Keratinocyte (primary cell): ENCODE results near the gene TNRC6A. TPM values are rescaled to one million over a fixed set of nuclear protein-coding genes. Genes with fewer than 3 reads are reported as not detected.

Experiments used
- DNase-seq: peaks from one replicate; pipeline ENCODE4 v3.0.0-alpha.2; 2011; ENCODE audit warnings: low read depth, missing footprints, low spot score
- FAIRE-seq: peaks from 2 replicates; lab custom pipeline; 2011; peaks lifted over from hg19 to GRCh38; lab: Jason Lieb, UNC
- H2AFZ ChIP-seq: 2 replicates; pipeline ENCODE4 v1.6.0; 2012; ENCODE audit warnings: low read length, control low read depth, inconsistent platforms; ENCODE audit not compliant: control insufficient read depth
- H3K27ac ChIP-seq: 2 replicates; pipeline ENCODE4 v1.5.1; 2011; ENCODE audit warnings: low read length; ENCODE audit not compliant: control insufficient read depth, insufficient read depth
- H3K27me3 ChIP-seq: 3 replicates; pipeline ENCODE4 v1.6.0; 2011; ENCODE audit warnings: low read length; ENCODE audit not compliant: control insufficient read depth, insufficient read depth; ENCODE audit errors: extremely low read depth
- H3K36me3 ChIP-seq, 2 experiments: 2 replicates in 1 of 2; 3 replicates in 1 of 2; pipeline ENCODE4 v1.5.1; 2011; ENCODE audit warnings: low read length in 2 of 2, mild to moderate bottlenecking in 1 of 2; ENCODE audit not compliant: control insufficient read depth in 2 of 2, insufficient read depth in 2 of 2; ENCODE audit errors: extremely low read depth in 1 of 2
- H3K4me1 ChIP-seq: 3 replicates; pipeline ENCODE4 v1.5.1; 2011; ENCODE audit warnings: low read length; ENCODE audit not compliant: control insufficient read depth, insufficient read depth; ENCODE audit errors: extremely low read depth
- H3K4me2 ChIP-seq: 3 replicates; pipeline ENCODE4 v1.6.0; 2011; ENCODE audit warnings: low read depth, low read length; ENCODE audit not compliant: control insufficient read depth, insufficient read depth; ENCODE audit errors: extremely low read depth
- H3K4me3 ChIP-seq, 3 experiments: fragments of 200-600 bp in 1 of 3; sonication (generic) in 1 of 3; 2 replicates in 2 of 3; 3 replicates in 1 of 3; pipeline ENCODE4 v1.5.1; 2011 to 2016; ENCODE audit warnings: low read length in 3 of 3, mild to moderate bottlenecking in 3 of 3, control low read depth in 2 of 3, inconsistent platforms in 1 of 3, low read depth in 1 of 3, mixed read lengths in 1 of 3, mixed run types in 1 of 3, moderate library complexity in 1 of 3; ENCODE audit not compliant: control insufficient read depth in 2 of 3, insufficient read depth in 2 of 3; ENCODE audit errors: extremely low read depth in 1 of 3
- H3K79me2 ChIP-seq: 2 replicates; pipeline ENCODE4 v1.6.0; 2012; ENCODE audit warnings: low read length; ENCODE audit not compliant: control insufficient read depth, insufficient read depth
- H3K9ac ChIP-seq: 3 replicates; pipeline ENCODE4 v1.6.0; 2011; ENCODE audit warnings: low read length; ENCODE audit not compliant: control insufficient read depth, insufficient read depth; ENCODE audit errors: extremely low read depth
- H3K9me1 ChIP-seq: 3 replicates; pipeline ENCODE4 v1.6.0; 2011; ENCODE audit warnings: low read length; ENCODE audit not compliant: control insufficient read depth, insufficient read depth; ENCODE audit errors: extremely low read depth
- H3K9me3 ChIP-seq: 2 replicates; pipeline ENCODE4 v1.5.1; 2012; ENCODE audit warnings: low read depth, low read length; ENCODE audit not compliant: control insufficient read depth
- H4K20me1 ChIP-seq: 3 replicates; pipeline ENCODE4 v1.6.0; 2011; ENCODE audit warnings: low read length; ENCODE audit not compliant: control insufficient read depth, insufficient read depth; ENCODE audit errors: extremely low read depth
- CTCF ChIP-seq, 3 experiments: IDR thresholded peaks in 1 of 3; conservative IDR thresholded peaks in 1 of 3; optimal IDR thresholded peaks in 1 of 3; 2 replicates in 2 of 3; 3 replicates in 1 of 3; pipeline versions ENCODE3 to v1.5.1; 2011; ENCODE audit warnings: low read length in 3 of 3, mild to moderate bottlenecking in 3 of 3, moderate library complexity in 2 of 3, control low read depth in 1 of 3, inconsistent platforms in 1 of 3; ENCODE audit not compliant: insufficient read depth in 2 of 3; ENCODE audit errors: extremely low read depth in 1 of 3
- EZH2 ChIP-seq: IDR thresholded peaks from one replicate; pipeline ENCODE4 v1.6.1; 2012; ENCODE audit warnings: inconsistent platforms, mild to moderate bottlenecking, low read length, moderate library complexity
- dilution Hi-C: fragments of 300-500 bp; cut with MboI; formaldehyde crosslinking; loops from one replicate; pipeline ENCODE4 v1.7.0; 2020; ENCODE audit warnings: low sequenced_read_pairs; ENCODE audit not compliant: extremely low pct_ligation_motif_present
- polyA plus RNA-seq, 5 experiments: library from polyadenylated mRNA; depleted of rRNA in 3 of 5; stranded (reverse) in 3 of 5; stranded (forward) in 1 of 5; unstranded in 1 of 5; fragments of >200 nt; gene quantifications; 1 replicate in 1 of 5; 2 replicates in 3 of 5; 3 replicates in 1 of 5; pipeline versions ENCODE4 v1.2.1 to v1.2.3, GENCODE V29; 2011 to 2012; ENCODE audit warnings: missing spikeins in 2 of 5, low read depth in 1 of 5, low replicate concordance in 1 of 5

Gene TNRC6A
- polyA plus RNA-seq, 1 donor (not counting 4 experiments of a cell fraction or from before 2014, with no cell fraction given) = 23.3 TPM

GRCh38 chr16:24728011-24728410 lies 1.4 kb upstream of the TNRC6A start:
- FAIRE-seq = no peak
- Histone ChIP-seq H3K4me3 (no peak overlapping the region), H3K79me2 (peaks cover 32% of the 10 kb centered on the region), H3K9me1 (no peaks in the 10 kb centered on the region), H3K27ac (no peak overlapping the region), H3K36me3 (peaks cover 2 to 11% of the 10 kb centered on the region in 2 experiments), H4K20me1 (no peaks in the 10 kb centered on the region), H3K9ac (no peak overlapping the region), H3K9me3 (no peaks in the 10 kb centered on the region), H3K27me3 (no peaks in the 10 kb centered on the region), H3K4me1 (peaks cover 25% of the 10 kb centered on the region), H3K4me2 (no peak overlapping the region), H2AFZ (no peak overlapping the region)
- TF ChIP-seq CTCF (optimal IDR thresholded peaks at IDR 0.05 in 1 of 3, IDR thresholded peaks at IDR 0.05 in 1 of 3, conservative IDR thresholded peaks at IDR 0.05 in 1 of 3; ENCODE audit: extremely low read depth in 1 of 3, insufficient read depth in 2 of 3, low read length in 3 of 3) = no peak
- no peak for TF ChIP-seq EZH2
- DNase-seq = no peak
- dilution Hi-C loops = no loop called here

- Histone ChIP-seq H4K20me1 (no peaks in the 10 kb centered on the region), H3K4me2 (peak overlapping the region; percentile 69), H3K9me3 (no peaks in the 10 kb centered on the region), H3K36me3 (peaks cover 2 to 14% of the 10 kb centered on the region in 2 experiments), H3K4me3 (peak overlapping the region; percentile 65 to 93 (median 75)), H3K27ac (peak overlapping the region; percentile 80), H3K4me1 (peaks cover 17% of the 10 kb centered on the region), H3K79me2 (peaks cover 40% of the 10 kb centered on the region), H2AFZ (peak overlapping the region; percentile 88), H3K9ac (peak overlapping the region; percentile 85), H3K27me3 (no peaks in the 10 kb centered on the region), H3K9me1 (no peaks in the 10 kb centered on the region)
- dilution Hi-C loops = no loop called here
- no peak for DNase-seq
- FAIRE-seq = no peak
- TF ChIP-seq EZH2 (no peak), CTCF (optimal IDR thresholded peaks at IDR 0.05 in 1 of 3, IDR thresholded peaks at IDR 0.05 in 1 of 3, conservative IDR thresholded peaks at IDR 0.05 in 1 of 3; ENCODE audit: extremely low read depth in 1 of 3, insufficient read depth in 2 of 3, low read length in 3 of 3) (no peak)
Measured at GRCh38 chr16:24728891-24729242, 584 bp upstream of the TNRC6A start.
